SK-N-SH treated with all-trans-retinoic acid at 6 μM for 48 hours (cell line): ENCODE data around the gene LAMA5.

ENCODE experiments used
- ARNTL ChIP-seq: fragments of 450-650 bp; formaldehyde crosslinking; IDR thresholded peaks from 2 replicates; pipeline ENCODE4 v1.5.0; 2020; ENCODE audit warnings: low read depth, mild to moderate bottlenecking, moderate library complexity, borderline replicate concordance
- PPARA ChIP-seq: fragments of 250-450 bp; sonication (Bioruptor Pico); IDR thresholded peaks from 2 replicates; pipeline ENCODE4 v1.5.0; 2020; ENCODE audit warnings: mild to moderate bottlenecking, borderline replicate concordance
- SNAI2 ChIP-seq: fragments of 250-450 bp; sonication (Bioruptor Pico); IDR thresholded peaks from 2 replicates; pipeline ENCODE4 v1.5.0; 2020; ENCODE audit warnings: mild to moderate bottlenecking, moderate library complexity
- TOX ChIP-seq: fragments of 250-450 bp; sonication (Bioruptor Pico); IDR thresholded peaks from 2 replicates; pipeline ENCODE4 v1.8.0; 2021; ENCODE audit warnings: mild to moderate bottlenecking, moderate library complexity, borderline replicate concordance
- ZFP3 ChIP-seq: fragments of 250-450 bp; sonication (Bioruptor Pico); IDR thresholded peaks from 2 replicates; pipeline ENCODE4 v1.5.0; 2020; ENCODE audit warnings: mild to moderate bottlenecking, moderate library complexity
- ZFP30 ChIP-seq: fragments of 450-650 bp; formaldehyde crosslinking; IDR thresholded peaks from 2 replicates; pipeline ENCODE4 v1.5.0; 2022; ENCODE audit warnings: mild to moderate bottlenecking, moderate library complexity
- ZNF70 ChIP-seq: fragments of 450-650 bp; formaldehyde crosslinking; IDR thresholded peaks from 2 replicates; pipeline ENCODE4 v1.5.0; 2020; ENCODE audit warnings: mild to moderate bottlenecking, moderate library complexity
- TF ChIP-seq, protein P1 (sequence below): fragments of 250-450 bp; sonication (Bioruptor Pico); IDR thresholded peaks from 2 replicates; pipeline ENCODE4 v1.5.1; 2021; ENCODE audit warnings: mild to moderate bottlenecking, moderate library complexity
- TF ChIP-seq, protein P2 (sequence below): fragments of 250-450 bp; sonication (Bioruptor Pico); IDR thresholded peaks from 2 replicates; pipeline ENCODE4 v1.8.0; 2020; ENCODE audit warnings: mild to moderate bottlenecking, moderate library complexity, borderline replicate concordance

DNA sequence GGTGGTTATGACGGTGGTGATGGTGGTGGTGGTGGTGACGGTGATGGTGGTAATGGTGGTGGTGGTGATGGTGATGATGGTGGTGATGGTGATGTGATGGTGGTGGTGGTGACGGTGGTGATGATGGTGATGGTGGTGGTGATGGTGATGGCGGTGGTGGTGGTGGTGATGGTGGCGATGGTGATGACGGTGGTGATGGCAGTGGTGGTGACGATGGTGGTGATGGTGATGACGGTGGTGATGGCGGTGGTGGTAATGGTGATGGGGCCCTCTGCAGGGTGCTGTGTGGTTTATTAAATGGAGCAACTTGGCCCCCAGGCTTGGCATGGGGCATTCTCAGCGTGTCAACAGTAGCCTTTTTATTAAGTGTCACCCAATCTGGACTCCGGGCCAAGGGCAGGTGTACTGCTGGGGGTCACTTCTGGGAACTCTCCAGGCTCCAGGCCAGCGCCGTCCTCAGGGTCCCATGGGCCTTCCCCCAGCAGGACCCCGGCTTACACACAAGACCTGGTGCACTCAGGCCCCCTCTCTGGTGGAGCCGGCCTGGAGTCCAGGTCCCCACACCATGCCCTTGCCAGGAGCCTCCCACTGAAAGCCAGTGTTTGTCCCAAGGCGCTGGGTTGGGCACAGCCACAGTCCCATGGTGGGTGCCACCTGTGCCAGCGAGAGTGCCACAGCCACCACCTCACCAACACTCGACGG lies 31.2 kb upstream of the LAMA5 start:
- TF ChIP-seq SNAI2 (CRISPR knock-in tag) = no peak
- TF ChIP-seq ARNTL = no peak
- TF ChIP-seq, protein P1, sequence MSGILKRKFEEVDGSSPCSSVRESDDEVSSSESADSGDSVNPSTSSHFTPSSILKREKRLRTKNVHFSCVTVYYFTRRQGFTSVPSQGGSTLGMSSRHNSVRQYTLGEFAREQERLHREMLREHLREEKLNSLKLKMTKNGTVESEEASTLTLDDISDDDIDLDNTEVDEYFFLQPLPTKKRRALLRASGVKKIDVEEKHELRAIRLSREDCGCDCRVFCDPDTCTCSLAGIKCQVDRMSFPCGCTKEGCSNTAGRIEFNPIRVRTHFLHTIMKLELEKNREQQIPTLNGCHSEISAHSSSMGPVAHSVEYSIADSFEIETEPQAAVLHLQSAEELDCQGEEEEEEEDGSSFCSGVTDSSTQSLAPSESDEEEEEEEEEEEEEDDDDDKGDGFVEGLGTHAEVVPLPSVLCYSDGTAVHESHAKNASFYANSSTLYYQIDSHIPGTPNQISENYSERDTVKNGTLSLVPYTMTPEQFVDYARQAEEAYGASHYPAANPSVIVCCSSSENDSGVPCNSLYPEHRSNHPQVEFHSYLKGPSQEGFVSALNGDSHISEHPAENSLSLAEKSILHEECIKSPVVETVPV = no peak
- TF ChIP-seq ZNF70 = no peak
- no peak for TF ChIP-seq TOX
- no peak for TF ChIP-seq ZFP30 (CRISPR knock-in tag)
- TF ChIP-seq, protein P2, sequence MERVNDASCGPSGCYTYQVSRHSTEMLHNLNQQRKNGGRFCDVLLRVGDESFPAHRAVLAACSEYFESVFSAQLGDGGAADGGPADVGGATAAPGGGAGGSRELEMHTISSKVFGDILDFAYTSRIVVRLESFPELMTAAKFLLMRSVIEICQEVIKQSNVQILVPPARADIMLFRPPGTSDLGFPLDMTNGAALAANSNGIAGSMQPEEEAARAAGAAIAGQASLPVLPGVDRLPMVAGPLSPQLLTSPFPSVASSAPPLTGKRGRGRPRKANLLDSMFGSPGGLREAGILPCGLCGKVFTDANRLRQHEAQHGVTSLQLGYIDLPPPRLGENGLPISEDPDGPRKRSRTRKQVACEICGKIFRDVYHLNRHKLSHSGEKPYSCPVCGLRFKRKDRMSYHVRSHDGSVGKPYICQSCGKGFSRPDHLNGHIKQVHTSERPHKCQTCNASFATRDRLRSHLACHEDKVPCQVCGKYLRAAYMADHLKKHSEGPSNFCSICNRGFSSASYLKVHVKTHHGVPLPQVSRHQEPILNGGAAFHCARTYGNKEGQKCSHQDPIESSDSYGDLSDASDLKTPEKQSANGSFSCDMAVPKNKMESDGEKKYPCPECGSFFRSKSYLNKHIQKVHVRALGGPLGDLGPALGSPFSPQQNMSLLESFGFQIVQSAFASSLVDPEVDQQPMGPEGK (CRISPR knock-in tag) = no peak
- no peak for TF ChIP-seq PPARA (CRISPR knock-in tag)
- TF ChIP-seq ZFP3 (CRISPR knock-in tag) = no peak
